Activated CD4-positive, alpha-beta T cell treated with anti-CD3 and anti-CD28 coated beads, Interleukin-2, amount 10 ng/mL, durations not matched to agents 24 days and 14 days (primary cell): ENCODE results near the gene SF3B5. TPM values are rescaled to one million over a fixed set of nuclear protein-coding genes. Genes with fewer than 3 reads are reported as not detected.
A peak's percentile ranks its signal among the peaks of the same experiment; 100 is the strongest.
"Not testable (repeated sequence)": the region's sequence is repeated elsewhere in the genome, so short reads cannot be mapped to it uniquely, and the experiment has no call there.

Experiments
- DNase-seq: peaks from one replicate; pipeline ENCODE4 v3.0.0; 2022
- H3K27ac Mint-ChIP-seq: one replicate; pipeline ENCODE4 v1.8.0; 2022; ENCODE audit warnings: mild to moderate bottlenecking, mixed read lengths
- H3K27me3 Mint-ChIP-seq: one replicate; pipeline ENCODE4 v1.8.0; 2022; ENCODE audit warnings: mixed read lengths
- H3K36me3 Mint-ChIP-seq: one replicate; pipeline ENCODE4 v1.8.0; 2022; ENCODE audit warnings: low read depth, mild to moderate bottlenecking, mixed read lengths
- H3K4me1 Mint-ChIP-seq: one replicate; pipeline ENCODE4 v1.8.0; 2021; ENCODE audit warnings: mixed read lengths
- H3K4me3 Mint-ChIP-seq: one replicate; pipeline ENCODE4 v1.8.0; 2022; ENCODE audit warnings: mild to moderate bottlenecking, moderate library complexity, mixed read lengths
- H3K9me3 Mint-ChIP-seq: one replicate; pipeline ENCODE4 v1.8.0; 2021; ENCODE audit warnings: mixed read lengths
- intact Hi-C: fragments of 100-400 bp; cut with micrococcal nuclease; formaldehyde crosslinking; loops from one replicate; pipeline ENCODE4 v1.15.1; 2023
- total RNA-seq: library from RNA; stranded (reverse); gene quantifications from 2 replicates; pipeline ENCODE4 v1.2.3, GENCODE V29; 2022

The SF3B5 gene
- total RNA-seq, 1 donor from 2014 or later = 214 TPM

DNA sequence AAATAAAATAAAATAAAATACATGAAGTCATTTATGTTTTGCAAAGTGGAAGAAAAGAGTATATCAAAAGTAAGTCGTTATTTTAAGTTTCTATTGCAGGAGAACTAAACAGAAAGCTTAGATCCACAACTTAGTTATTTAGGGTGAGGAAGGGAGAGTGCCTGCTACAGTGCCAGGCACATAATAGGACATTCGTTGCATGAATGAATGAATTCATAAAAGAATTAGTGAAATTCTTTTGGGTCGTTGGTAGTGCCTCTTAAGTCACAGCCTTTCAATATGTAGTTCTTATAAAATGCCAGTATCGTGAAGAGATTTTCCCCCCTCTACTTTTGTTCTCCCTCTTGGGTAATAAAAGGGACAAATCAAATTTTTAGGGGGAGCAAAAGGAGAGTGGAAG lies 29.1 kb downstream of the SF3B5 start:
- no peak overlapping the region for H3K4me3 Mint-ChIP-seq

DNA sequence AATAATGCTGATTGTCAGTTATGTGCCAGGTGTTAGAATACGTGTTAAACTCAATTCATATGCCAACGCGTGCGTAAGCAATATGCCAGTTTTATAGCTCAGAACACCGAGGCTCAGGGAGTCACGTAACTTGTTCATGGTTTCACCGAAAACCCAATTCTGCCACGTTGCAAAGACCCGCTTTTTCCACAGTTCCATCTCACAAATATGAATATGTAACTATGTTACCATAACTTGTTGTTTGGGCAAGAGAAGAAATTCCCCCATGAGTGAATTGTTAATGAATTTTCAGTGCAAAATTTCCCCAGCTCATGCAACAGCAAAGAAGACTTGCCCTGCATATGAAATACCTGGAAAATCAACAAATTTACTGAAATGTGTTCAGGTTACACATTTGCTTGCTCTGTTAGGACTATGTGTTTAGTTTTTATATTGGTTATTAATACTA lies 30.1 kb downstream of the SF3B5 start:
- no peak for DNase-seq
- H3K36me3 Mint-ChIP-seq = no peaks in the 10 kb centered on the region
- intact Hi-C loops = loop anchor here (2.0 to 10.0 kb wide), 2 partner anchors 222 to 1120 kb away; partner anchors contain the start of genes HIVEP2 and LTV1
- H3K27me3 Mint-ChIP-seq = no peaks in the 10 kb centered on the region
- H3K4me3 Mint-ChIP-seq = peak overlapping the region; percentile 92
- H3K9me3 Mint-ChIP-seq = peaks cover 4% of the 10 kb centered on the region
- peaks cover 42% of the 10 kb centered on the region for H3K4me1 Mint-ChIP-seq
- peak overlapping the region; percentile 84 for H3K27ac Mint-ChIP-seq

More for the DNA sequence above, 29.1 kb downstream of the SF3B5 start:
- Mint-ChIP-seq H3K4me1 (peaks cover 42% of the 10 kb centered on the region), H3K27me3 (peaks cover 2% of the 10 kb centered on the region), H3K36me3 (no peaks in the 10 kb centered on the region), H3K9me3 (peaks cover 4% of the 10 kb centered on the region), H3K27ac (no peak overlapping the region)
- no peak for DNase-seq
- intact Hi-C loops = loop anchor here (10.0 kb wide), 1 partner anchor 1121 kb away; the partner anchor contains the start of gene HIVEP2

DNA sequence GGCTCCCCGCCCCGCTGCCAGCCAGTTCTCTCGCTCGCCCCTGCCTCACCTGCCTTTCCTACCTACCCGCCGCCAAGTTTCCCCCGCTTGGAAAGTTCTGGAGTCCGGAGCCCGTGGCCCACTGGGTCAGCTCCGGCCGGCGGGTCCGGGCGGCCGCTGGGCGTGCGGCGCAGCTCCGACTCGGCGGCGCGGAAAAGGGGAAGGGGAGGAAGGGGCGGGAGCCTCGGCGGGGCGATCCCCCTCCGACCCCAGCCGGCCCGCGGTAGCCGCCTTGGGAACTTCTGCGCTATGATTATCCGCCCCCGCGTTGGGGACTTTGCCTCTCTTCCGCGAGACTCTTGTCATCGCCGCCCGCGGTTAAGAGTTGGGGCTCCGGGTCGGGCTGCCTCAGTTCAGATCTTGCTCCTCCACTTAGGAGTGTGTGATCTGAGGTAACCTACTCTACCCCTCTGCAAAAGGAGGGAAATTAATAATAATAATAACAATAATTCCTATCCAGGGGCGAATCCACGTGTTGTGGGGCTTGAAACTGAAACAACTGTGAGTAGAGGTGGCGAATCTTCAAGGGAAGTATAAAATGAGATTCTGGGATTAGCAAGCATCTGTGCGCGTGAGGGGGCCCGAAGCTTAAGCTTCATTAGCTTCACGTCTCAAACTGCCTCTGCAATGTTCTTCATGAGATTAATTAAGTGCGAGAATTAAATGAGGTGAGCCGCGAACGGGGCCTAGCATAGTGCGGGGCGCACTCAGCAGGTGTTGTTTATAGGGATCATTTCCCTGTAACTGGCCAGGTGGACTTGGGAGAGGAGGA lies 30.8 kb downstream of the SF3B5 start:
- no peaks in the 10 kb centered on the region for H3K36me3 Mint-ChIP-seq
- H3K4me3 Mint-ChIP-seq = peak overlapping the region; percentile 92
- H3K27me3 Mint-ChIP-seq = no peaks in the 10 kb centered on the region
- peaks cover 4% of the 10 kb centered on the region for H3K9me3 Mint-ChIP-seq
- intact Hi-C loops = loop anchor here (1.0 to 10.0 kb wide), 7 partner anchors 9 to 1120 kb away; partner anchors contain the start of genes ADAT2, HIVEP2, LTV1 and PEX3
- peaks cover 42% of the 10 kb centered on the region for H3K4me1 Mint-ChIP-seq
- peak; percentile 87 for DNase-seq
- peak overlapping the region; percentile 84 for H3K27ac Mint-ChIP-seq

DNA sequence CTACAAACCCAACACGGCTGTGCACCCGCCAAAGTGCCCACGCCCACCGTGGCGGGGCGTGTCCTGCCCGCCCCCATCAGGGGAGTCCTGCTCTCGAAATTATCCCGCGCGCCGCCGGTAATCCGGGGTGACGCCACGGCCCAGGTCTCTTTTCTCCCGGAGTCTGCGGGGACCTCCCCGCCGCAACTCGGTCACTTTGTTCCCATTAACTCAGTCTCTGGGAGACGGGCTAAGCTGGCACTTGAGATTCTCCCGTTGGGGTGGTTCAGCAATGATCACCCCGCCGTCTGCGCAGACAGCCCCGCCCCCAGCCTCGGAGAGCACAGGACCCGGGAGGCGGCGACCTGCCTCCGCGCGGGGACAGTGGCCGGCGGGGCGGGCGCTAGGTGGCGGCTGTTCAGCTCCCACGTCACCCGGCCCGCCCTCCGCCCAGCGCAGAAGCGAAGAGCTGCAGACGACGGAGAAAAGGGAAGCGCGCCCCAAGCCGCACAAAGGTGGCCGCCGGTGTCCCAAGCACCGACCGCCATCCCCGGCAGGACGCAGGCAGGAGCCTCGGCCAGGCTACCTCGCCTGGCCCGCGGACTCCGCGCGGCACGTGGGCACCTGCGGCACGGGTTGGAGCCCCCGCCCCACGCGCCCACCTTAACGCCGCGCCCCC lies 31.5 kb downstream of the SF3B5 start:
- intact Hi-C loops = loop anchor here (1.0 to 10.0 kb wide), 7 partner anchors 9 to 1119 kb away; partner anchors contain the start of genes ADAT2, HIVEP2, LTV1 and PEX3
- Mint-ChIP-seq H3K9me3 (peaks cover 3% of the 10 kb centered on the region), H3K36me3 (no peaks in the 10 kb centered on the region), H3K27me3 (no peaks in the 10 kb centered on the region), H3K4me1 (peaks cover 41% of the 10 kb centered on the region), H3K27ac (peak overlapping the region; percentile 91), H3K4me3 (peak overlapping the region; percentile 92)
- DNase-seq = peak; percentile 97

DNA sequence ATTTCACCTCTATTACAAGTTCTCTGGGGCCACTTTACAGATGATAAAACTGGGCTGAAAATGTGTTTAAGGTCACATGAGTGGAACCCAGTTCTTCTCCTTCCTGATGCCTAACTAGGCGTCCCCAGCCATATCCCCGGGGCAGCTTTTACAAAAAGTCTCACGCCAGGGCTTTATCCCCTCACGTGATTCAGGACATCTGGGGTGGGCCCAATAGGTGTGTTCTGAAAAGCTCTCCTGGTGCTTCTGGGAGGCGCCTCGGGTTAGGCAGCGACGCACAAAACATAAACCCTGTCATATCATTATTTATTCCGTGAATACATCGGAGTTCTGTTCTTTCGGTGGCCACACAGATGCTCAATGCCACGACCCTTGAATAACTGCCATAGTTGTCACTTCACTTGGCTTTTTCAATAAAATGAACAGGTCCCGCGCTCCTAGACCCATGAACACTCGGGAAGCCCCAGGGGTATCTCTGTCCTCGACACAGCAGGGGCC lies 32.1 kb downstream of the SF3B5 start:
- intact Hi-C loops = loop anchor here (10.0 kb wide), 1 partner anchor 1118 kb away; the partner anchor contains the start of gene HIVEP2
- Mint-ChIP-seq H3K27ac (peak overlapping the region; percentile 91), H3K9me3 (no peaks in the 10 kb centered on the region), H3K4me3 (peak overlapping the region; percentile 92), H3K36me3 (peaks cover 1% of the 10 kb centered on the region), H3K4me1 (peaks cover 38% of the 10 kb centered on the region), H3K27me3 (no peaks in the 10 kb centered on the region)
- no peak for DNase-seq

DNA sequence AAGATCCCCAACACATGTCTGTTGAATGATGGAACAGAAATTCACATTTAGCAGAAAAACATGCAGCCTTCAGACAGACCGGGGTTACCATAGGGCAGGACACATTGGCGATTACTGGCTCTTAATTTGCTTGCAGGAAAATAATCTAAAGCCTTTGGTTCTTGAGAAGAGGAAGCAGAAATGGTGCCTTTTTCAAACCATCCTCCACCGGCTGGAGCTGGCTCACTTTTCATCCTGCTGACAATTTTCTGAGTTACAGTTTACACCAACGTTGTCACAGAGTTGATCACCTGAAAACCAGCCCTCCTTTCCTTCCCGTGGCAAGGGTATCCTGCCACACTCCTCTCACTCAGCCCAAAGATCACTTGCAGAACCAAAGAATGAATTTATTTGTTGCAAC lies 32.6 kb downstream of the SF3B5 start:
- intact Hi-C loops = loop anchor here (10.0 kb wide), 1 partner anchor 1118 kb away; the partner anchor contains the start of gene HIVEP2
- H3K27ac Mint-ChIP-seq = peak overlapping the region; percentile 91
- peaks cover 2% of the 10 kb centered on the region for H3K36me3 Mint-ChIP-seq
- H3K9me3 Mint-ChIP-seq = no peaks in the 10 kb centered on the region
- peak; percentile 66 for DNase-seq
- no peaks in the 10 kb centered on the region for H3K27me3 Mint-ChIP-seq
- H3K4me3 Mint-ChIP-seq = peak overlapping the region; percentile 92
- peaks cover 36% of the 10 kb centered on the region for H3K4me1 Mint-ChIP-seq

DNA sequence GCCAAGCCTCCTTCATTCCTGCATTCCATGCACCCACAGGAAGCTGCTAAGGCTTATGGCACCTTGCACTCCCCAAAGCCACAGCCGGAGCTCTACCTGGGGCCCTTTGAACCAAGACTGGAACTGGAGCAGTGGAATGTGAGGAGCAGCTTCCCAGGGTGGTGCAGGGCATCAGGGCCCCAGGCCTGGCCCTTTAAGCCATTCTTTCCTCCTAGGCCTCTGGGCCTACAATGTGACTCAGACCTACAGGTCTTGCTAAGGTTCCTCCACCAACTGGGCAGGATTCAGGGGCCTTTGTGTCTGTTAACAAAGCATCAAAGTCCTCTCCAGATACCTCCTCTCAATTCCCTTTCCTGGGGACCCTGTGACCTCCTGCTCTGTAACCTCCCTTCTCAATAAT lies 36.2 kb downstream of the SF3B5 start:
- Mint-ChIP-seq H3K27ac (no peak overlapping the region), H3K9me3 (no peaks in the 10 kb centered on the region), H3K4me3 (no peak overlapping the region), H3K27me3 (no peaks in the 10 kb centered on the region), H3K4me1 (peaks cover 35% of the 10 kb centered on the region), H3K36me3 (peaks cover 2% of the 10 kb centered on the region)
- DNase-seq = no peak
- intact Hi-C loops = loop anchor here (5.0 kb wide), 1 partner anchor 1662 kb away; no protein-coding TSS in a partner anchor

DNA sequence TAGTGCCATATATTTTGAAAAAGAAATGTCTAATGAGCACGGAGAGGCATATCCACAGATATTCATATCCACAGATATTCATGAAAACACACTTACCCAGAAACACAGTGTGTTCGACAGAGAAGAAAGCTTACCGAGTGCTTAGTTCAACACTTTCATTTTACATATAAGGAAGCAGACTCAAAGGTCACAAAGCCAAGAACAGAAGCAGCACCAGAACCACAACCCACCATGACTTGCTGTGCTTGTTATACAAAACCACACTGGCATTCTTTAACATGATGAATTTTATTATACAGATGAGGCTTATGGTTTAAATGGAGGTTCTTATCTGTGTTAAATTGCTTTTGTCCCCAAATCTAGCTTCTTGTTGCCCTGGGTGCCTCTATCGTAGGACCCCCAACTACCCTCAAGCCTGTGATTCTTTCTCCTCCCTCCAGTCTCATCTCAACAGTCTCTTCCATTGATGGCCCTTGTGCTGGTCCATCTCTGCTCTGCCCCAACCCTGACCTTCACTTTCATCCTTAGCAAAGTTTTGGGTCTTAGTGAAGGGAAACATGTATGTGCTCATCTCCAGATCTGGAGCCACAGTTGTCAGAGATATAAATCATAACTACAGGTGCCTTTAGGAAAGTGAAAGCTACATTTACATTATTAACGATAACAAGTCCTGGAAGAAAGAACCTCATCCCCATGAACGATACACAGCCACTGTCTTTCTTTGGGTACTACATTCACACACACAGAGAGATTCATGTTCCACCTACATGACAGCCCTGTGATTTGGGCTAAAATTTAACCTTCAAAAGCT lies 40.0 kb downstream of the SF3B5 start:
- Mint-ChIP-seq H3K4me3 (peak overlapping the region; percentile 78), H3K9me3 (peaks cover 4% of the 10 kb centered on the region), H3K27me3 (no peaks in the 10 kb centered on the region), H3K4me1 (peaks cover 27% of the 10 kb centered on the region), H3K36me3 (peaks cover 2% of the 10 kb centered on the region), H3K27ac (peak overlapping the region; percentile 94)
- DNase-seq = peak; percentile 86
- intact Hi-C loops = loop anchor here (1.0 to 5.0 kb wide), 6 partner anchors 9 to 1658 kb away; partner anchors contain the start of genes SF3B5 and STX11

DNA sequence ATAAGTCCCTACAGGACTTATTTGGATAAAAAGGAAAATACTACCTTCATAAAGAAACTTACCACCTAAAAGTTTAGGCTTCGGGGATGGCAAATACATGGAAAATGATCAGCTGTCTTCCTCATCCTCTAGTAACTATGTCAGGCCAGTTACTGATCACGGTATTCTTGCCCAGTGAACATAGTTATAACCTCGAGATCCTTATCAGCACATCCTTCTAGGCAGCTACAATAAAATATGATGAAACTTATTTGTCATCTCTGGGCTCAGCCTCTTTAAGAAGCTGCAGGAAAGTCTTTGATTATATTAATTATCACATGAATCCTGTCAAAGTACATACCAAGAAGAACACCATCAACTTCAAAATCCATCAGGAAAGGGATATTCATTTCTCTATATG lies 41.8 kb downstream of the SF3B5 start:
- H3K27ac Mint-ChIP-seq = no peak overlapping the region
- DNase-seq = no peak
- H3K4me3 Mint-ChIP-seq = no peak overlapping the region
- H3K36me3 Mint-ChIP-seq = peaks cover 2% of the 10 kb centered on the region
- intact Hi-C loops = no loop called here
- H3K4me1 Mint-ChIP-seq = peaks cover 27% of the 10 kb centered on the region
- no peaks in the 10 kb centered on the region for H3K27me3 Mint-ChIP-seq
- peaks cover 16% of the 10 kb centered on the region for H3K9me3 Mint-ChIP-seq

DNA sequence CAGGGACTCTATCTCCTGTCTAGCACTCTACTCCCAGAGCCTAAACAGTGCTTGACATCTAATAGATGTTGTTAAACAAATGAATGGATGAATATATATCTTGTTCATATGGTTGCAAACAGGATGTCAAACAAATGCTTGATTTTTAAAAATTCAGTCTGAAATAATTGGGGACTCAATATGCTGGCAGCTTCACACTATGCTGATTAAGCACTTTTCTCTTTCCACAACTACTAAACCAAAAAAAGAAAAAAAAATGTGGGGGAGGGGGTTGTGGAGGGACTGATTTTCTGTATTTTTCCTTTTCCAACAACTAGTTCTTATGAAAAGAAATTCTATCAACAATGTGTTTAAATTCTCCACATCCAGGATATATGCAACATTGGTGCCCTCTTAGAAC lies 42.9 kb downstream of the SF3B5 start:
- no peaks in the 10 kb centered on the region for H3K27me3 Mint-ChIP-seq
- intact Hi-C loops = no loop called here
- no peak for DNase-seq
- no peaks in the 10 kb centered on the region for H3K36me3 Mint-ChIP-seq
- peaks cover 27% of the 10 kb centered on the region for H3K4me1 Mint-ChIP-seq
- H3K4me3 Mint-ChIP-seq = no peak overlapping the region
- H3K9me3 Mint-ChIP-seq = peaks cover 24% of the 10 kb centered on the region
- H3K27ac Mint-ChIP-seq = no peak overlapping the region

DNA sequence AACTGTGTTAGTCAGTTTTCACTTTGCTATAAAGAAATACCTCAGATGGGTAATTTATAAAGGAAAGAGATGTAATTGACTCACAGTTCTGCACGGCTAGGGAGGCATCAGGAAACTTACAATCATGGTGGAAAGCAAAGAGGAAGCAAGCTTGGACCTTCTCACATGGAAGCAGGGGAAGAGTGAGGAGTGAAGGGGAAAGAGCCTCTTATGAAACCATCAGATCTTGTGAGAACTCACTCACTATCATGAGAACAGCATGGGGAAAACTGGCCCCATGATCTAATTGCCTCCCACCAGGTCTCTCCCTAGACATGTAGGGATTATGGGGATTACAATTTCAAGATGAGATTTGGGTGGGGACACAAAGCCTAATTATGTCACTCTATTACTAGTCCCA lies 46.0 kb downstream of the SF3B5 start:
- Mint-ChIP-seq H3K27me3 (no peaks in the 10 kb centered on the region), H3K27ac (no peak overlapping the region), H3K4me3 (no peak overlapping the region), H3K9me3 (peaks cover 24% of the 10 kb centered on the region), H3K36me3 (no peaks in the 10 kb centered on the region), H3K4me1 (peaks cover 9% of the 10 kb centered on the region)
- DNase-seq = no peak
- intact Hi-C loops = no loop called here

DNA sequence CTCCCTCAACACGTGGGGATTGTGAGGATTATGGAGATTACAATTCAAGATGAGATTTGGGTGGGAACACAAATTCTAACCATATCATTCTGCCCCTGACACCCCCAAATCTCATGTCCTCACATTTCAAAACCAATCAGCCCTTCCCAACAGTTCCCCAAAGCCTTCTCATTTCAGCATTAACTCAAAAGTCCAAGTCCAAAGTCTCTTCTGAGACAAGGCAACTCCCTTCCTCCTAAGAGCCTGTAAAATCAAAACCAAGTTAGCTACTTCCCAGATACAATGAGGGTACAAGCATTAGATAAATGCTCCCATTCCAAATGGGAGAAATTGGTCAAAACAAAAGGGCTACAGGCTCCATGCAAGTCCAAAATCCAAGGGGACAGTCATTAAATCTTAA lies 47.7 kb downstream of the SF3B5 start:
- intact Hi-C loops = no loop called here
- no peaks in the 10 kb centered on the region for H3K27me3 Mint-ChIP-seq

DNA sequence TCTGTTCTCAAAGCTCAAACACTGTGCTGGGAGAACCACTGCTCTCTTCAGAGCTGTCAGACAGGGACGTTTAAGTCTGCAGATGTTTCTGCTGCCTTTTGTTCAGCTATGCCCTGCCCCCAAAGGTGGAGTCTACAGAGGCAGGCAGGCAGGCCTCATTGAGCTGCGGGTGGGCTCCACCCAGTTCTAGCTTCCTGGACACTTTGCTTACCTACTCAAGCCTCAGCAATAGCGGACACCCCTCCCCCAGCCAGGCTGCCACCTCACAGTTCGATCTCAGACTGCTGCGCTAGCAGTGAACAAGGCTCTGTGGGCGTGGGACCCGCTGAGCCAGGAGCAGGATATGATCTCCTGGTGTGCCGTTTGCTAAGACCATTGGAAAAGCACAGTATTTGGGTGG lies 48.7 kb downstream of the SF3B5 start:
- H3K27ac Mint-ChIP-seq, H3K4me3 Mint-ChIP-seq, intact Hi-C loops, H3K27me3 Mint-ChIP-seq, H3K4me1 Mint-ChIP-seq, H3K36me3 Mint-ChIP-seq, DNase-seq: not testable (repeated sequence)
- H3K9me3 Mint-ChIP-seq = peaks cover 20% of the 10 kb centered on the region

More for the DNA sequence above, 47.7 kb downstream of the SF3B5 start:
- H3K36me3 Mint-ChIP-seq = no peaks in the 10 kb centered on the region
- no peak overlapping the region for H3K4me3 Mint-ChIP-seq
- H3K9me3 Mint-ChIP-seq = peaks cover 24% of the 10 kb centered on the region
- no peaks in the 10 kb centered on the region for H3K4me1 Mint-ChIP-seq
- no peak for DNase-seq
- no peak overlapping the region for H3K27ac Mint-ChIP-seq
